Measurements from ENCODE around the gene RADX.
"Not testable (repeated sequence)": the region's sequence is repeated elsewhere in the genome, so short reads cannot be mapped to it uniquely, and the experiment has no call there.

RADX gene, protein sequence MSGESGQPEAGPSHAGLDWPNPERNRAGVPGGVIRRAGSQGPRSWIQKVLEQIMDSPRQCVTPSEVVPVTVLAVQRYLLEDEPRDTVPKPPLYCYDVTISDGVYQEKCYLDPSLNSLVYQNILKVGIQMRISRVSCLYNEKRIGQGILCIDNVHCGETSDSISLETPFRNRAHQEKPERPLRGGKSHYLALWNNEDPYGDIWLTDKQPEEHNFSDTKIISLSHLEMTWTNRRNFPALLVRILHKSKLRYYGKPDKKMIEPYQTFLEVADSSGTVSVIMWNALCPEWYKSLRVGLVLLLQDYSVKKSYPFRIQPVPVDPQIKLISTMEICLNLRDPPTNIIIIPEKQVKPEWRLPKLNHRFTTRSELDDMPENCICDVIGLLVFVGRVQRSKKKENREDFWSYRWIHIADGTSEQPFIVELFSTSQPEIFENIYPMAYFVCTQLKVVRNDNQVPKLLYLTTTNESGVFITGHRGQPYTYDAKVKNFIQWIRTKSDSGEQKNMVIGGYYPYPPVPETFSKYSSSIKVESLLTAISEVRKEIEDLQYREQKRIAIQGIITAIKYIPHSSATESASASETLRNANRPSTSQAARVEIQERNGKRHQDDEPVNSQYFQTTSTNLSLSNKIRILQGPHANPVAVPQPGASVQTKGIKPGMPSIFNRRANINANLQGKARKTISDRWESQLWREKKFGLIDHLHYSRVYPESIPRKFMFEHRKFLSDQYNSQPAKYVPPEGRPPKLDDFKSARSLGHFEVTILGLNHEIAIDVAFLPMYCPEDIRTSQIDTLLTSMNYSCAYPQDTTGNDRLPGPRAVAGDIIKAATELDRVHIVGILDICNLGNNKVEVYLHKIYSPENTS

DNA sequence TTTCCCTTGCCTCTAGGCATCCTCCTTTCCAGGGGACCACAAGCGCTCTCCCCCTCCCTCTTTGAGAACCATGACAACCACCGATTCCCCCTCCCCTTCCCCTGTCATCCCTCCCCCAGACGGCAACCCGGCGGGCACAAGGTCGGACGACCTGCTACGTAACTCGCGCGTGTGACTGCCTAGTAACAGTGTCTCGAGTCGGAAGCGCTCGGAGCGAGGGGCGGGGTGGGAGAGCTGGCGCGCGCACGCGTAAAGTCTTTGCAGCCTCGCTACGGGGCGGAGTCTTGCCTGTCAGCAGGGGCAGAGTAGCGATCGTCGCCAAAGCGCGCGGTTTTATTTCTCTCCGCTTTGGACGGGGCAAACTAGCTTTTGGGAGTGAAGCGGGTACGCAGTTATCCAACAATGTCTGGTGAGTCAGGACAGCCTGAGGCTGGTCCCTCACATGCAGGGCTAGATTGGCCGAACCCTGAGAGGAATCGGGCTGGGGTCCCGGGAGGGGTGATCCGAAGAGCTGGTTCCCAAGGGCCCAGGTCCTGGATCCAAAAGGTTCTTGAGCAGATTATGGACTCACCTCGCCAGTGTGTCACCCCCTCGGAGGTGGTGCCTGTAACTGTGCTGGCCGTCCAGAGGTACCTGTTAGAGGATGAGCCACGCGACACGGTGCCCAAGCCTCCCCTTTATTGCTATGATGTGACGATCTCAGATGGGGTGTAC, at the start of gene RADX:
Gene RADX, plus strand, starts transcription at position 300 of the 714 bp plus-strand sequence. Its CDS starts 103 bp downstream, at position 403.
- DNase-seq: peak; percentile 83

DNA sequence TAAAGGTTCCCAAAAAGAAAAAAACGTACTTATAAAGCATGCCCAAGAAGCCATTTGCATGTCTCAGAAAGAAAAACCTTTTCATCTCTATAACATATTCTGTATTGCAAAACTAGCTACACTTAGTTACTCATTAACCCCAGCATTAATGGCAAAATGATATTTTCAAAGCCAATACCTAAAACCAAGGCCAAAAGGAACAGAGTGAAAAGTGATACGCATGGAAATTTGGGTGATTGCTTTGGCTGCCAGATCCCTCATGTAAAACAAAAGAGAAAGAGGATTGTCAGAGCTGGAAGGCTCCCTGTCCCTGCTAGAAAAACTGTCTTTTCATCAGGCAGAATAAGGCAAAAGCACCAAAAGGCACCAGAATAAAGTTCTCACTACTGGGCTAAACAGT, 46.8 kb upstream of the RADX start:
- DNase-seq: no peak

DNA sequence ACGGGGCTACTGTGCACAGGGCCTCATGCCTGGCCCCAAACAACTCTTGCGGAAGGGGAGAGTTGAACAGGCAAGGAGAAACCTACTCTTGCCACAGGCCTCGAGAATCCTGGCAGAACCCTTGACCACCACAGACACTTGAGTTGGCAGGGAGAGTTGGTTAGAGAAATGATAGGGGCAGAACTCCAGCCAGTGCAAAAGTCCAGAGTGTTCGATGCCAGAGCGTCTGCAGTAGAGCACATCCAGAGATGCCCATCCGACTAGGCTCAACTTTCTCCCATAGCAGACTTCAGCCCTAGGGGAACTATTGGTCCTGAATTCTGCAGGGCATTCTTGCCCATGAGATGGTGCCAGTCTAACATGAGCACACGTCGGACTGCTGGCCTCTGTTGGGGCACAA, 45.4 kb upstream of the RADX start:
- no peak for DNase-seq

DNA sequence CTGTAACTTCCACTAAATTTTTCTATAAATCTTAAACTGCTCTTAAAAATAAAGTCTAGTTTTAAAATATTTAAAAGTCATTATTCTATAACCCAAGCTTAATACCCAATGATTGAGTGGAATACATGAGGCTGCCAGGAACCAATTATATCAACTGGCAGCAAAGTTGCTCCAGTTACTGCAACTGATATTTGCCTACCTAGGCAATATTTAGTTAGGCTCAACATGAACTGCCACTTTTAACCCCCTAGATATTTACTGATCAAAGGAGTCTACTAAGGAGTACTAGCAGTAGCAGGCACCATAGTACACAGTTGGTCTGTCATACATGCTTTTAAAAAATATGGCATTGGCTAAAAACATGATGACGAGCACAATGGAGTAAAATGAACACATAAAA, 29.9 kb upstream of the RADX start:
- no peak for DNase-seq

DNA sequence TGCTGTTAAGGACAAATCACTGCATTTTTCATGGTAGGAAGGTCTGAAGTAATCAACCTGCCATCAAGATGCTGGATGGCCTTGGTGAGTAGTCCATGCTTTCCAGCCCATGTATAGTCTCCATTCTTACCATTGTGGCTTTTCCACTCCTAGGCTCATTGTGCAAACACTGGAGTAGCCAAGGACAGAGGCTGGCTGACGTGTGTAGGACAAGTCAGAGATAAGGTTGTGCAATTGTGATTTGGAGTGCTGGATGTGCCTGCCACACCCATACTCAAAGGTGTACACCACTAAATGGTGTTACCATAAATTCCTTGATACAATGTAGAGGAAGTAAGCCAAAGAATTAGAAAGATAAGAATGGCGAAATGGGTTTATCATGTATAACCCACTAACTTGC, 26.3 kb upstream of the RADX start:
- no peak for DNase-seq

DNA sequence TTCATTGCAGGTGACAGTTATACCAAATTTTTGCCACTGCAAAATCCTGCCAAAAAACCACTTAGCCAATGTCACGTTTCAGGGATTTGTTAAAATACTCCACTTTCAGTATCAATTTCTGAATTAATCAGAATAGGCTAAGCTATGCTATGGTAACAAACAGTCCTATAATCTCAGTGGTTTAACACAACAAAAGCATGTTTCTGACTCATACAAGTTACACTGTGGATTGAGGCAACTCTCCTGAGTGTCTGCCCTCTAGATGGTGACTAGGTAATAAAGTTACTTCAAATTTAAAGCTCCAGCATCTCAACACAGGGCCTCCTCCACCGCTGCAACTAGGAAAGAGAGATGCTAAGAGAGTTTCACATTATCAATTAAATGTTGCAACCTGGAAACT, 23.0 kb upstream of the RADX start:
- no peak for DNase-seq

DNA sequence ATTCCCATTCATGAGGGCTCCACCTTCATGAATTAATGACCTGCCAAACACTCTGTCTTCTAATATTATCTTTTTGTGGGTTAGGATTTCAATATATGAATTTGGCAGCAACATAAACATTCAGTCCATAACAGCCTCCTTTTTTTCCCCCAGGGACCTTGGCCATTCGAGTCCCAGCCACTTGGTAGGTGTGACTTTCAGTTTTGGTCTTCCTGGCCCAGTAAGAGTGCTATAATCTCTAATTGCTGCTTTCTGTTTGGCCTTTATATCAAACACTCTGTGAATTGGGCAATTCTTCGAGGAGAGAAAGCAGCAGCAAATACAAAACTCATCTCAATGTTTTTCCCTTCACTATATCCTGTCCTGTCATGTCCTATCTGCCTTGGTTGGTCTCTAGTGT, 12.4 kb upstream of the RADX start:
- no peak for DNase-seq

DNA sequence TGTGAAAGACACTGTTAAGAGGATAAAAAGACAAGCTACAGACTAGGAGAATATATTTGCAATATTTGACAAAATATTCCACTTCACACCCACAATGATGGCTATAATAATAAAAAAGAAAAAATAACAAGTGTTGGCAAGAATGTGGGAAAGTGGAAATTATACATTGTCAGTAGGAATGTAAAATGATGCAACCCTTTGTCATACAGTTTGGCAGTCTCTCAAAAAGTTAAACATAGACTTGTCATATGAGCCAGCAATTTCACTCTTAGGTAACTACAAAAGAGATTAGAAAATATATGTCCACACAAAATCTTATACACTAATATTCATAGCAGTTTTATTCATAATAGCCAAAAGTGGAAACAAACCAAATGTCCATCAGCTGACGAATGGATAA, 5.2 kb upstream of the RADX start:
- no peak for DNase-seq

DNA sequence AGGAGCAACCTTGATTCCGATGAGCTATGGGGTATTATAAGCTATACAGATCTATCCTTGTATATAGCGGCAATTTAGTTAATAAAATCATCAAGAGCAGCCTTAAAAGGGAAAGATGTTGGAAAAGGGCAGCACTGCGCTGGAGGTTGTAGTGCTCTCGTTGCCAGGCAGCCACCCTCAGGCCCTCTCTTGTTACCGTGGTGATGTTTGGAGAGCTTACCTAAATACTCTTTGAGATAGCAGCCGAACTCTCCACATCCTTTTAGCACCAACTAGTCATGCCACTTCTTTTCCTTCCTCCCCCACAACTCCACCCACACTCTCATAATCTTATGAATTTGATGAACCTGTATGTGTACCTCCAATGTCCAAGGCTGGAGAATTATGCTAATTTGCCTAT, 3.8 kb upstream of the RADX start:
- no peak for DNase-seq

DNA sequence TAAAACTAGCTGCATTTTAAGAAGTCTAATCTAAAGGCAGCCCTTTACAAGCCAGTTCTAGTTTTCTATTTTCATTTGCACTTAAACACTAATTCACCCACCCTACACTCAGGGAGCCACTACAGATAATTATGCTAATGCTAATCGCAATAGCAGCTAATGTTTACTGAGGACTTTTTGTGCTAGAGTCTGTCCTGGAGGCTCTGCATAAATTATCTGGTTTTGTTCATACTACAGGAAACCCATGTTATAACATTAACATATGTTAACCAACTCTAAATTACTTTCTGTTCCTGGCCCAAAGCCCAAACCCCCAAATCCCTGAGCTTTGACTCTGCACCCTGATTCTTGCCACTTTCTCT, 480 bp upstream of the RADX start:
- no peak for DNase-seq

DNA sequence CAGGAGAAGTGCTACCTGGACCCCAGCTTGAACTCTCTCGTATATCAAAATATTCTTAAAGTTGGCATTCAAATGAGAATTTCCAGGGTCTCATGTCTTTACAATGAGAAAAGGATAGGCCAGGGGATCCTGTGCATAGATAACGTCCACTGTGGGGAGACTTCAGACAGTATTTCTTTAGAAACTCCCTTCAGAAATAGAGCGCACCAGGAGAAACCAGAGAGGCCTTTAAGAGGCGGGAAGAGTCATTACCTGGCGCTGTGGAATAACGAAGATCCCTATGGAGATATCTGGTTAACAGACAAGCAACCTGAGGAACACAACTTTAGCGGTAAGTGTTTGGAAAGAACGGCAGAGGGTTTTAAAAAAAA, 600 bp downstream of the RADX start:
- no peak for DNase-seq

DNA sequence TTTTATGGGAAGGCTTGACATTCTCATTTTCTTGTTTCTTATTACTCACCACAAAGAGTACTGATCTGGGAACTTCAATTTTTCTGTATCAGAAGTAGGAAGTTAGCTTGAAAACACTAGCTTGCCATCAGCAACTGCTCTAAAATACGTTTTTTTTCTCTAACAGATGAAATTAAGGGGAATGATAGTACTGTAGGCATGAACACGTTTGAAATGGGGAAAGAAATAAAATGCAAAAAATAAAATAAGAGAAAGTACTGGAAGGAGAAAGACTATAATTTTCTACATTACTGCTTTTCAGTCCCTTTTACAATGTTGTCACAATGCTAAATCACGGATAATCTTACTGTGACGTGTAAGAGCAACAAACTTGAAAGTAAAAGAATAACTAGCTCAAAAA, 1.5 kb downstream of the RADX start:
- DNase-seq: no peak

DNA sequence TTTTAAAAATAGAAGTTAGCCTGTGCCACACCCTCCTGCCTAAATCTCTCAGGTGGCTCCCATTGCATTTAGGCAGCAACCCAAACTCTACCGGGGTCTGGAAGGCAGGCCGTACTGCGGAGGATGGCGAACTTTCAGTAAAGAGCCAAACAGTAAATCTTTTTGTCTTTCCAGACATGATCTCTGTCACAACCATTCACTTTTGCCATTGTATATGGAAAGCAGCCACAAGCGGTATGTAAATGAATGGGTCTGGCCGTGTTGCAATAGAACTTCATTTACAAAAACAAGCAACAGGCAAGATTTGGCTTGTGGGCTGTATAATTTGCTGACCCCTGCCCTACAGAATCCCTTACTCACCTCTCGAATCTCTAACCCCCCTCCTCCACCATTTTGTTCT, 3.3 kb downstream of the RADX start:
- DNase-seq: no peak

DNA sequence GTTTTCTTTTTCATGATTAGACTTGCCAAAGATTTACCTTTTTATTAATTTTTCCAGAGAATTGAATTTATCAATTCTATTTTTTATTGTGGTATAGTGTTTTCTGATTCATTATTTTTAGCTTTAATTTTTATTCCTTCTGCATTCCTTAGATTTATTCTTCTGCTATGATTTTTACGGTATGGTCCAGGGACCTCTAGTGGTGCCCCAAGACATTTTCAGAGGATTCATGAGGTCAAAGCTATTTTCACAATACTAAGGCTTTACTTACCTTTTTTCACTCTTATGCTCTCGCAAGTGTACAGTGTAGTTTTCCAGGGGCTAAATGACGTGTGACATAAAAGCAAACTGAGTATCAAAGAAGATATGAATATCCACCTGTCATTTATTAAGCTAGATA, 8.0 kb downstream of the RADX start:
- no peak for DNase-seq

DNA sequence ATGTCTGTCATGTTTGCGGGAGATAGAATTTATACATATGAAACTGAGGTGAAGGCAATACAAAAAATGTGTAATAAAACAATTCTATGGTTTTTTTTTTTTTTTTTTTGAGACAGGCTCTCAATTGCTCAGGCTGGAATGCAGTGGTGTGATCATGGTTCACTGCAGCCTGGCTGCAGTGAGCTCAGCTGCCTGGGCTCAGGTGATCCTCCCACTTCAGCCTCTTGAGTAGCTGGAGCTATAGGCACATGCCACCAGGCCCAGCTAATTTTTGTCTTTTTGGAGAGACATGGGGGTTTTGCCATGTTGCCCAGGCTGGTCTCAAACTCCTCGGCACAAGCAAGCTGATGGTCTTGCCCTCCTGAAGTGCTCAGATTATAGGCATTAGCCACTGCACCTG, 10.1 kb downstream of the RADX start:
- no peak for DNase-seq

DNA sequence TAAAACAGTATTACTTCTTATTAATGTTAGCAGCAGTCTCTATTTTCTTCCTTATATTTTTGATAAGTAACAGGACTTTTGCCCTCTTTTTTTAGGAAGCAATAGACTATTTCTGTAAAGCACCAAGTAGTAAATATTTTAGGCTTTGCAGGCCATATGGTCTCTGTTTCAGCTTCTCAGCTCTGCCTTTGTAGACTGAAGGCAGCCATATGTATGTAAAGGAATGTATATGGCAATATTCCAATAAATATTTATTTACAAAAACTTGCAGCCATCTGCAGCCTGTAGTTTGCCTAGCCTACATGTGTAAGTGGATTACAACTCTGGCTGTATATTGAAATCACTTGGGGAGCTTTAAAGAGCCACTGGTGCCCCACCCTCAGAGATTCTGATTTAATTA, 15.0 kb downstream of the RADX start:
- DNase-seq: no peak

DNA sequence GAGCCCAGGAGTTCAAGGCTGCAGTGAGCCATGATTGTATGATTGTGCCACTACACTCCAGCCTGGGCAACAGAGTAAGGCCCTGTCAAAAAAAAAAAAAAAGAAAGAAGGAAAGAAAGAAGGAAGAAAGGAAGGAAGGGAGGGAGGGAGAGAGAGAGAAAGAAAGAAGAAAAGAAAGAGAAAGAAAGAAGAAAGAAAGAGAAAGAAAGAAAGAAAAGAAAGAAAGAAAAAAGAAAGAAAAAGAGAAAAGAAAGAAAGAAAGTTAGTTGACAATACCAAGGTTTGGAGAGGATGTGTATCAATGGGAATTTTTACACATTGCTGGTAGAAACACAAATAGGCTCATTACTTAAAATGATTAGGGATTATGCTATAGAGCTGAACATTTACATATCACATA, 19.8 kb downstream of the RADX start:
- DNase-seq: no peak

DNA sequence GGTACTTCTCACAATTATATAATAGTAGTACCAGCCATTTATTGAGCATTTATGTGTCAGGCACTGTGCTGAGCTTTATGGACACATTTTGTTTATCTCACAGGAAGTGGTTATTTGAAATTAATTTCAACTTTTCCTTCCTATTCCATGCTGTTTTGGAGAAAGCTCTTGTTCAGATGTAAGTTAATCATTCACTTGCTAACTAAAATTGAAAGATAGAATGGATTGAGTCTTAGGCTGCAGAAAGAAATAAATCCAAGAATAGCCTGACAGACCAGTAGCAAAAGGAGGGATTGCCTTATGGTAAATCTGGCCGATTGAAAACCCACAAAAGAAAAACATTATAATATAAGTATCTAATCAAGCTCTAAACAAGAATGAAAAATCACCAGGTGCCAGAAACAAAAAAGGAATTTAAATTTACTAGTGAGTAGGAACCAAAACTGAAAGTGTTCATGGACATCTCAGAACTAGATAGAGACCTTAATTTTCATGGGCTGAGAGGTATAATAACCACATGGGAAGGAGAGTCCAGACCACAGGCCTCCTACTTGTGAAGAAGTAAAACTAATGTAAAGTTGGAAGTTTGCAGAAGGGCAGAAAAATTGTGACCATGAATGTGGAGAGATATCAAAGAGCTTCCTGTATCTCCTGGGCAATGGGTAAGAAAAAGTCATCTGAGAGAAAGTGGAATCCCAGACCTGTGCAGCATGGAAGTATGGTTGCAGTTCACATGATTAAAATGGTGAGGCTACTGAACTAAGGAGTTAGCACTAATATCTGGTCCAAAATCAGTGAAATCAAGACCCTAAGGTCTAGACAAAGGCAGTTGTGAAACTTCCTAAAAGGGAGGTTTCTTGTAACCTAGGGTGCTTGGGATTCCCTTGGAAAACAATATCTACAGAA, 38.0 kb downstream of the RADX start:
- DNase-seq: no peak

DNA sequence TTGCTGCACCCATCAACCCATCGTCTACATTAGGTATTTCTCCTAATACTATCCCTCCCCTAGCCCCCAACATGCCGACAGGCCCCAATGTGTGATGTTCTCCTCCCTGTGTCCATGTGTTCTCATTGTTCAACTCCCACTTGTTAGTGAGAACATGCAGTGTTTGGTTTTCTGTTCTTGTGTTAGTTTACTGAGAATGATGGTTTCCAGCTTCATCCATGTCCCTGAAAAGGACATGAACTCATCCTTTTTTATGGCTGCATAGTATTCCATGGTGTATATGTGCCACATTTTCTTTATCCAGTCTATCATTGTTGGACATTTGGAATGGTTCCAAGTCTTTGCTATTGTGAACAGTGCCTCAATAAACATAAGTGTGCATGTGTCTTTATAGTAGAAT, 41.8 kb downstream of the RADX start:
- DNase-seq: not testable (repeated sequence)

DNA sequence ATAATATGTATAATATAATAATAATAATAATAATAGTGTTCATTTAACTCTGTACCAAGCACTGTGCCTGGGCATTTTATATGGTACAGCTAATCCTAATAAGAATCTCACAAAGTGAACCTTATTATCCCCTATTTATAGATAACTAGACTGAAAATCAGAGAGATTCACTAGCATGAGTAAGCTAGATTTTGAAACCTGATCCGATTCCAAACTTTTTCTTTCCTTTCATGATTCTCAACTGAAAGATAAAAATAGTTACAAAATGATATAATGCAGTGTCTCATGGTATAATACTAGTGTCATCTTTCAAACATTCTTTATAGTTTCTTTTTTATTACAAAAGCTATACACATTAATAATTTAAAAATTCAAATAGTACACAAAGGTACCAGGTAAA, 58.9 kb downstream of the RADX start:
- no peak for DNase-seq

DNA sequence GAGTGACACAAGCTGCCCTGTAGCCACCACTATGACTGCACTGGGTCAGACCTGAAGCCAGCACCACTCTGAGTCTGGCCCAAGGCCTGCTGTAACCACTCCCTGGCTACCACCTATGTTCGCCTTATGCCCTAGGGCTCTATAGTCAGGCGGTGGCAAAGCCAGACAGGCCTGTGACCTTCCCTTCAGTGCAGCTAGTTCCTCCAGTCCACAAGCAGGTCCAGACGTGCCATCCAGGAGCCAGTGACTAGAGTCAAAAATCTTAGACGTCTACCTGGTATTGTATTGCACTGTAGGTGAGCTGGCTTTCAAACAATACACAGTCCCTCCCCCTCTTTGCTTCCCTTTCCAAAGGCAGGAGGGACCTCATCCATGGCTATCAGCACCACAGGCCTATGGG, 60.7 kb downstream of the RADX start:
- DNase-seq: no peak

DNA sequence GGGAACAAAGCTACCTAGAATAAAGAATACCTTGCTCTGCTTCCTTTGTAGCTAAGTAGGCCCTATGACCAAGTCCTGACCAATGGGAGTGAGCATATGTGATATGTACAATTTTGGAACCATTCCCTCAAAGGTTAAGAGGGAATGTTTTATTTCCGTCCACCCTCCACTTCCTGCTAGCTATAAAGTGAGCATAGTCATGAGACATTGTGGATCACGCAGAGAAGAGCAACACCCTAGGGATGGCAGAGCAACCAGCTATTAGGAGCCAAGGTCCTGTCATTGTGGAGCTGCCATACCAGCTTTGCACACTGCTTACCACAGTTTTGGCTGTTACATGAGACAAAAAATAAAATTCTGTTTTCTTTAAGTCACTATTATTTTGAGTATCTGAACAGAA, 68.9 kb downstream of the RADX start:
- no peak for DNase-seq

DNA sequence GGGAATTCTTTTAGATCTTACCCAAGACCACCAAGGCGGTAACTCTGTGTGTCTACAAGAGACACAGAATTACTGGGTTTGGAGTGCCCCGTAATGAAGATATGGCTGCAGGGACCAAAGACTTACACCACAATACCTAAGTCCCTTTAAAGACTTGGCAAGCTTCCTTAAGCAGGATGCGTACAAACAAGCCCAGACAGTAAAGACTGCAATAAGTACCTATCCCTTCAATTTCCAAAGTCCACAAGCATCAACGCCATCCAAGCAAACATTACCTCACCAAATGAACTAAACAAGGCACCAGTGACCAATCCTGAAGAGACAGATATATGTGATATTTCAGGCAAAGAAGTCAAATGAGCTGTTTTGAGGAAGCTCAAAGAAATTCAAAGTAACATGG, 72.4 kb downstream of the RADX start:
- no peak for DNase-seq
